Measurements from ENCODE around the gene GGNBP2.

GRCh38 chr17:36506831-36507230 is 37.9 kb upstream of the GGNBP2 start:
- TF ChIP-seq, protein P1, sequence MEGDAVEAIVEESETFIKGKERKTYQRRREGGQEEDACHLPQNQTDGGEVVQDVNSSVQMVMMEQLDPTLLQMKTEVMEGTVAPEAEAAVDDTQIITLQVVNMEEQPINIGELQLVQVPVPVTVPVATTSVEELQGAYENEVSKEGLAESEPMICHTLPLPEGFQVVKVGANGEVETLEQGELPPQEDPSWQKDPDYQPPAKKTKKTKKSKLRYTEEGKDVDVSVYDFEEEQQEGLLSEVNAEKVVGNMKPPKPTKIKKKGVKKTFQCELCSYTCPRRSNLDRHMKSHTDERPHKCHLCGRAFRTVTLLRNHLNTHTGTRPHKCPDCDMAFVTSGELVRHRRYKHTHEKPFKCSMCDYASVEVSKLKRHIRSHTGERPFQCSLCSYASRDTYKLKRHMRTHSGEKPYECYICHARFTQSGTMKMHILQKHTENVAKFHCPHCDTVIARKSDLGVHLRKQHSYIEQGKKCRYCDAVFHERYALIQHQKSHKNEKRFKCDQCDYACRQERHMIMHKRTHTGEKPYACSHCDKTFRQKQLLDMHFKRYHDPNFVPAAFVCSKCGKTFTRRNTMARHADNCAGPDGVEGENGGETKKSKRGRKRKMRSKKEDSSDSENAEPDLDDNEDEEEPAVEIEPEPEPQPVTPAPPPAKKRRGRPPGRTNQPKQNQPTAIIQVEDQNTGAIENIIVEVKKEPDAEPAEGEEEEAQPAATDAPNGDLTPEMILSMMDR (IDR thresholded peaks at IDR 0.05), result no peak
- TF ChIP-seq POLR2A (IDR thresholded peaks at IDR 0.05) (no peak), EP300 (IDR thresholded peaks at IDR 0.05) (no peak)
